Measurements from ENCODE around the gene SFXN5.

DNA sequence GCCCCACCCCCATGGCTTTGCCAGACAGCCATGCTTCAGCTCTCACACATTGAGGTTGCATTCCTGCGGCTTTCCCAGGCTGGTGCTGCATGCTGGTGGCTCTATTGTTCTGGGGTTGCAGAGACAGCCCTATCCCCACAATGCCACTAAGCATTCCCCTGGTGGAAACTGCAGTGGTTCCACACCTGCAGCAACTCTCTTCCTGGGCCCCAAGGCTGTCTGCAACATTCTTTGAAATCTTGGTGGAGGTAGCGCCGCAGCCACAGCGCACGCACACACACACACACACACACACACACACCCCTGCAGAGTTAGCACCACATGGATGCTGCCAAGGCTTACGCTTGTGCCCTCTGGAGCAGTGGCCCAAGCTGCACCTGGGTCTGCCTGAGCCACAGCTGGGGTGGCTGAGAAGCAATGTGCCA is 21.4 kb downstream of the SFXN5 start:
- TF ChIP-seq, protein P1, sequence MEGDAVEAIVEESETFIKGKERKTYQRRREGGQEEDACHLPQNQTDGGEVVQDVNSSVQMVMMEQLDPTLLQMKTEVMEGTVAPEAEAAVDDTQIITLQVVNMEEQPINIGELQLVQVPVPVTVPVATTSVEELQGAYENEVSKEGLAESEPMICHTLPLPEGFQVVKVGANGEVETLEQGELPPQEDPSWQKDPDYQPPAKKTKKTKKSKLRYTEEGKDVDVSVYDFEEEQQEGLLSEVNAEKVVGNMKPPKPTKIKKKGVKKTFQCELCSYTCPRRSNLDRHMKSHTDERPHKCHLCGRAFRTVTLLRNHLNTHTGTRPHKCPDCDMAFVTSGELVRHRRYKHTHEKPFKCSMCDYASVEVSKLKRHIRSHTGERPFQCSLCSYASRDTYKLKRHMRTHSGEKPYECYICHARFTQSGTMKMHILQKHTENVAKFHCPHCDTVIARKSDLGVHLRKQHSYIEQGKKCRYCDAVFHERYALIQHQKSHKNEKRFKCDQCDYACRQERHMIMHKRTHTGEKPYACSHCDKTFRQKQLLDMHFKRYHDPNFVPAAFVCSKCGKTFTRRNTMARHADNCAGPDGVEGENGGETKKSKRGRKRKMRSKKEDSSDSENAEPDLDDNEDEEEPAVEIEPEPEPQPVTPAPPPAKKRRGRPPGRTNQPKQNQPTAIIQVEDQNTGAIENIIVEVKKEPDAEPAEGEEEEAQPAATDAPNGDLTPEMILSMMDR (conservative IDR thresholded peaks at IDR 0.05; ENCODE audit: low read depth, low read length): no peak
- no peak for TF ChIP-seq EZH2 (IDR thresholded peaks at IDR 0.05; ENCODE audit: low read length, unreplicated experiment)
